HG02852 (cell line): ENCODE results near the gene TEX11.
"Not testable (repeated sequence)": the region's sequence is repeated elsewhere in the genome, so short reads cannot be mapped to it uniquely, and the experiment has no call there.

Experiments
- ATAC-seq: cut with Tn5 transposase; IDR thresholded peaks from one replicate; pipeline ENCODE4 v1.9.1; 2021; ENCODE audit warnings: mild to moderate bottlenecking, moderate library complexity; ENCODE audit not compliant: unreplicated experiment

The TEX11 gene

GRCh38 chrX:70908541-70908940 is at the start of gene TEX11:
Gene TEX11 (minus strand): TSS chrX:70908711. CDS start chrX:70907789, 922 bp downstream.
- ATAC-seq: no peak

- no peak for ATAC-seq
Observed at GRCh38 chrX:70954871-70955270, 46.4 kb upstream of the TEX11 start.

GRCh38 chrX:70924294-70924911 is 15.9 kb upstream of the TEX11 start:
- no peak for ATAC-seq

- ATAC-seq: no peak
Observed at GRCh38 chrX:70922774-70923473, 14.4 kb upstream of the TEX11 start.

GRCh38 chrX:70921709-70922352 is 13.3 kb upstream of the TEX11 start:
- ATAC-seq: no peak

- no peak for ATAC-seq
Observed at GRCh38 chrX:70916754-70917153, 8.2 kb upstream of the TEX11 start.

GRCh38 chrX:70907900-70908299 is 611 bp downstream of the TEX11 start:
- ATAC-seq: no peak

GRCh38 chrX:70901465-70901864 is 7.0 kb downstream of the TEX11 start:
- ATAC-seq: no peak

GRCh38 chrX:70890441-70890840 is 18.1 kb downstream of the TEX11 start:
- not testable (repeated sequence) for ATAC-seq

- no peak for ATAC-seq
Observed at GRCh38 chrX:70878902-70879301, 29.6 kb downstream of the TEX11 start.

- ATAC-seq: no peak
Observed at GRCh38 chrX:70852294-70852693, 56.2 kb downstream of the TEX11 start.

- not testable (repeated sequence) for ATAC-seq
Observed at GRCh38 chrX:70844081-70844480, 64.4 kb downstream of the TEX11 start.

GRCh38 chrX:70843620-70844019 is 64.9 kb downstream of the TEX11 start:
- not testable (repeated sequence) for ATAC-seq

GRCh38 chrX:70834589-70834988 is 73.9 kb downstream of the TEX11 start:
- ATAC-seq: no peak

GRCh38 chrX:70826715-70827114 is 81.8 kb downstream of the TEX11 start:
- no peak for ATAC-seq

- no peak for ATAC-seq
Observed at GRCh38 chrX:70825366-70825765, 83.1 kb downstream of the TEX11 start.

- no peak for ATAC-seq
Observed at GRCh38 chrX:70808942-70809940, 99.3 kb downstream of the TEX11 start.

GRCh38 chrX:70806081-70806480 is 102.4 kb downstream of the TEX11 start:
- no peak for ATAC-seq

GRCh38 chrX:70796742-70797141 is 111.8 kb downstream of the TEX11 start:
- ATAC-seq: not testable (repeated sequence)

GRCh38 chrX:70774223-70774622 is 134.3 kb downstream of the TEX11 start:
- no peak for ATAC-seq
